Stimulated activated naive CD8-positive, alpha-beta T cell treated with anti-CD3 and anti-CD28 coated beads, Interleukin-15, Interleukin-2, amounts not matched to agents 100 U/mL and 50 U/mL, for 24 hours (primary cell): ENCODE measurements around the gene ATP11A.
"Not testable (repeated sequence)": the region's sequence is repeated elsewhere in the genome, so short reads cannot be mapped to it uniquely, and the experiment has no call there.

ENCODE experiments used
- ATAC-seq: fragments of 150-1000 bp; cut with Tn5 transposase; one replicate; pipeline ENCODE4 v1.10.0; 2021
- DNase-seq: peaks from one replicate; pipeline ENCODE4 v3.0.0; 2021

The ATP11A gene

GRCh38 chr13:112841303-112842015 is 151.6 kb downstream of the ATP11A start:
- ATAC-seq, DNase-seq: not testable (repeated sequence)

GRCh38 chr13:112842343-112842856 is 152.6 kb downstream of the ATP11A start:
- no peak for DNase-seq
- no peak for ATAC-seq

GRCh38 chr13:112842931-112843391 is 153.1 kb downstream of the ATP11A start:
- no peak for ATAC-seq
- DNase-seq: no peak

GRCh38 chr13:112843392-112844111 is 153.7 kb downstream of the ATP11A start:
- ATAC-seq (no peak), DNase-seq (no peak)

GRCh38 chr13:112844411-112844810 is 154.6 kb downstream of the ATP11A start:
- ATAC-seq (no peak), DNase-seq (no peak)

- ATAC-seq: no peak
- DNase-seq: no peak
Measured at GRCh38 chr13:112844879-112845278, 155.0 kb downstream of the ATP11A start.

- no peak for DNase-seq
- no peak for ATAC-seq
Measured at GRCh38 chr13:112845511-112846144, 155.8 kb downstream of the ATP11A start.

GRCh38 chr13:112846411-112847115 is 156.7 kb downstream of the ATP11A start:
- no peak for ATAC-seq
- no peak for DNase-seq

GRCh38 chr13:112849500-112849899 is 159.7 kb downstream of the ATP11A start:
- ATAC-seq (no peak), DNase-seq (no peak)

GRCh38 chr13:112850273-112850672 is 160.4 kb downstream of the ATP11A start:
- no peak for ATAC-seq

GRCh38 chr13:112851107-112852038 is 161.5 kb downstream of the ATP11A start:
- ATAC-seq (no peak), DNase-seq (no peak)

More at GRCh38 chr13:112850273-112850672, 160.4 kb downstream of the ATP11A start:
- no peak for DNase-seq

GRCh38 chr13:112852392-112852791 is 162.6 kb downstream of the ATP11A start:
- no peak for ATAC-seq
- no peak for DNase-seq

- no peak for DNase-seq
- ATAC-seq: no peak
Measured at GRCh38 chr13:112852808-112853207, 163.0 kb downstream of the ATP11A start.

GRCh38 chr13:112854321-112854720 is 164.5 kb downstream of the ATP11A start:
- DNase-seq: no peak
- ATAC-seq: no peak

GRCh38 chr13:112855859-112856258 is 166.0 kb downstream of the ATP11A start:
- no peak for DNase-seq
- ATAC-seq: no peak

- DNase-seq: no peak
- ATAC-seq: no peak
Measured at GRCh38 chr13:112857914-112858490, 168.2 kb downstream of the ATP11A start.

- ATAC-seq (no peak), DNase-seq (no peak)
Measured at GRCh38 chr13:112859128-112859816, 169.4 kb downstream of the ATP11A start.

- DNase-seq (no peak), ATAC-seq (no peak)
Measured at GRCh38 chr13:112859817-112860190, 170.0 kb downstream of the ATP11A start.

- DNase-seq (no peak), ATAC-seq (no peak)
Measured at GRCh38 chr13:112861876-112862615, 172.2 kb downstream of the ATP11A start.
